Measurements from ENCODE around the gene PPP1R14D. TPM values are rescaled to one million over a fixed set of nuclear protein-coding genes. Genes with fewer than 3 reads are reported as not detected.

Gene PPP1R14D
- total RNA-seq, 2 experiments from 2014 or later = not detected

- H3K4me2 ChIP-seq (ENCODE audit: low read length) = peak overlapping the region; percentile 80
- H3K27ac ChIP-seq (ENCODE audit: low read depth, low read length, poor library complexity, severe bottlenecking) = peak overlapping the region; percentile 97
- peak; percentile 62 for TF ChIP-seq CTCF (conservative IDR thresholded peaks at IDR 0.05; ENCODE audit: low read length)
- TF ChIP-seq EZH2phosphoT487 (IDR thresholded peaks at IDR 0.05; ENCODE audit: borderline replicate concordance, low read depth, low read length) = no peak
- ChIA-PET POLR2A (interaction anchor here (0.9 to 3.3 kb wide), 9 partner anchors 12 to 200 kb away, joined by 3 to 15 read pairs (median 4); partner anchors contain the start of genes DNAJC17, RPUSD2 and ZFYVE19), CTCF (ENCODE audit: unreplicated experiment) (interaction anchor here (0.5 to 1.8 kb wide), 5 partner anchors 11 to 123 kb away, joined by 3 to 5 read pairs (median 3); no protein-coding TSS in a partner anchor)
- peak overlapping the region; percentile 61 for H3K4me3 ChIP-seq (ENCODE audit: low read depth, low read length, poor library complexity, severe bottlenecking)
- H3K4me1 ChIP-seq (ENCODE audit: insufficient read depth, low read length, poor library complexity, severe bottlenecking) = peaks cover 59% of the 10 kb centered on the region
- H4K20me1 ChIP-seq (ENCODE audit: insufficient read depth, low read length) = no peaks in the 10 kb centered on the region
- peaks cover 47% of the 10 kb centered on the region; the same call in 1 of the 2 replicates for H3K36me3 ChIP-seq (ENCODE audit: insufficient read depth, low read length)
- H3K79me2 ChIP-seq (ENCODE audit: insufficient read depth, low read depth, low read length) = peaks cover 4% of the 10 kb centered on the region; the same call in 1 of the 2 replicates
- H3K9me3 ChIP-seq (ENCODE audit: low read length) = no peaks in the 10 kb centered on the region
- H2AFZ ChIP-seq (ENCODE audit: low read length) = peak overlapping the region; percentile 26; the same call in 1 of the 2 replicates
- H3K9me2 ChIP-seq (ENCODE audit: insufficient read depth, low read length) = no peaks in the 10 kb centered on the region
- intact Hi-C loops (cut with micrococcal nuclease; ENCODE audit: unreplicated experiment) = loop anchor here (1.0 to 5.0 kb wide), 6 partner anchors 13 to 176 kb away; partner anchors contain the start of genes DNAJC17, KNL1, RAD51 and RMDN3
- BruUV-seq (replicated peaks) = no TSS peak
- DNase-seq (ENCODE audit: low spot score) = peak; percentile 45
Observed at GRCh38 chr15:40768521-40769273, 59.8 kb downstream of the PPP1R14D start.

- peaks cover 65% of the 10 kb centered on the region for H3K4me1 ChIP-seq (ENCODE audit: insufficient read depth, low read length, poor library complexity, severe bottlenecking)
- no peaks in the 10 kb centered on the region for H3K9me3 ChIP-seq (ENCODE audit: low read length)
- POLR2A ChIA-PET = interaction anchor here (1.3 to 2.1 kb wide), 3 partner anchors 11 to 199 kb away, joined by 3 to 11 read pairs (median 4); partner anchors contain the start of gene RPUSD2
- H3K4me3 ChIP-seq (ENCODE audit: low read depth, low read length, poor library complexity, severe bottlenecking) = no peak overlapping the region
- H2AFZ ChIP-seq (ENCODE audit: low read length) = no peak overlapping the region
- peak overlapping the region; percentile 80 for H3K4me2 ChIP-seq (ENCODE audit: low read length)
- H3K79me2 ChIP-seq (ENCODE audit: insufficient read depth, low read depth, low read length) = peaks cover 4% of the 10 kb centered on the region; the same call in 1 of the 2 replicates
- intact Hi-C loops (cut with micrococcal nuclease; ENCODE audit: unreplicated experiment) = loop anchor here (2.0 to 5.0 kb wide), 4 partner anchors 39 to 176 kb away; partner anchors contain the start of genes DNAJC17, KNL1, RAD51 and VPS18
- peaks cover 41% of the 10 kb centered on the region; the same call in 1 of the 2 replicates for H3K36me3 ChIP-seq (ENCODE audit: insufficient read depth, low read length)
- no peaks in the 10 kb centered on the region for H3K9me2 ChIP-seq (ENCODE audit: insufficient read depth, low read length)
- no peak for DNase-seq (ENCODE audit: low spot score)
- TF ChIP-seq CTCF (conservative IDR thresholded peaks at IDR 0.05; ENCODE audit: low read length) (no peak), EZH2phosphoT487 (IDR thresholded peaks at IDR 0.05; ENCODE audit: borderline replicate concordance, low read depth, low read length) (no peak)
- peak overlapping the region; percentile 97 for H3K27ac ChIP-seq (ENCODE audit: low read depth, low read length, poor library complexity, severe bottlenecking)
- CTCF ChIA-PET (ENCODE audit: unreplicated experiment) = interaction anchor here (1.6 kb wide), 1 partner anchor 21 kb away, joined by 5 read pairs; no protein-coding TSS in a partner anchor
- BruUV-seq (replicated peaks) = no TSS peak
- H4K20me1 ChIP-seq (ENCODE audit: insufficient read depth, low read length) = no peaks in the 10 kb centered on the region
Observed at GRCh38 chr15:40767838-40768500, 60.5 kb downstream of the PPP1R14D start.

All from OCI-LY7 (cell line).